Muscle of leg (tissue), 11 donors: ENCODE measurements around the gene YY1. TPM values are rescaled to one million over a fixed set of nuclear protein-coding genes. Genes with fewer than 3 reads are reported as not detected.

Experiments
- DNase-seq: peaks from one replicate; pipeline ENCODE4 v3.0.0; 2013
- H3K27ac ChIP-seq: one replicate; pipeline ENCODE4 v1.5.1; 2013; ENCODE audit warnings: mild to moderate bottlenecking, low read length, control low read depth
- H3K27me3 ChIP-seq: one replicate; pipeline ENCODE4 v1.6.1; 2013; ENCODE audit warnings: low read length; ENCODE audit not compliant: control insufficient read depth, insufficient read depth
- H3K36me3 ChIP-seq: one replicate; pipeline ENCODE4 v1.6.1; 2013; ENCODE audit warnings: low read length; ENCODE audit not compliant: control insufficient read depth, insufficient read depth
- H3K4me1 ChIP-seq: one replicate; pipeline ENCODE4 v1.6.1; 2013; ENCODE audit warnings: low read length; ENCODE audit not compliant: control insufficient read depth, insufficient read depth
- H3K4me3 ChIP-seq: one replicate; pipeline ENCODE4 v1.5.1; 2013; ENCODE audit warnings: low read length, control low read depth
- H3K9me3 ChIP-seq: replicated peaks from 2 replicates; pipeline ENCODE4 v1.6.1; 2013; ENCODE audit warnings: low read depth, low read length; ENCODE audit not compliant: control insufficient read depth
- WGBS: methylation state at CpG from one replicate; pipeline ENCODE4 v1.1.5; 2013; ENCODE audit warnings: missing lambda C conversion rate; ENCODE audit not compliant: insufficient coverage; 5-methylcytosine and 5-hydroxymethylcytosine counted together
- polyA plus RNA-seq, 8 donors: library from polyadenylated mRNA; unstranded; fragments of 120-200 nt; gene quantifications; one replicate each; pipeline versions ENCODE4 v1.2.1 to v1.2.3, GENCODE V29; 2013; ENCODE audit warnings: inconsistent platforms in 1 of 8, low replicate concordance in 1 of 8; ENCODE audit not compliant: insufficient read length in 8 of 8, insufficient read depth in 1 of 8
- total RNA-seq: library from RNA; stranded (reverse); fragments of 120-200 nt; gene quantifications from one replicate; pipeline ENCODE4 v1.2.4, GENCODE V29; 2013

The YY1 gene
- total and polyA plus RNA-seq, 9 donors: 40.6 to 79.5 (median 70.7) TPM

GRCh38 chr14:100323121-100323941 is 84.4 kb downstream of the YY1 start, which contains the start of gene SLC25A47:
SLC25A47 (plus strand) TSS chr14:100323339; CDS start chr14:100323415, 76 bp downstream.
- H3K27me3 ChIP-seq: no peaks in the 10 kb centered on the region
- peaks cover 18% of the 10 kb centered on the region for H3K4me1 ChIP-seq
- no peaks in the 10 kb centered on the region for H3K36me3 ChIP-seq
- WGBS: 61% methylated on average over 14 of the region's 16 CpGs
- no peak within 1 kb of the TSS for H3K4me3 ChIP-seq
- no peak for DNase-seq
- no peaks in the 10 kb centered on the region for H3K9me3 ChIP-seq
- no peak within 1 kb of the TSS for H3K27ac ChIP-seq

DNA sequence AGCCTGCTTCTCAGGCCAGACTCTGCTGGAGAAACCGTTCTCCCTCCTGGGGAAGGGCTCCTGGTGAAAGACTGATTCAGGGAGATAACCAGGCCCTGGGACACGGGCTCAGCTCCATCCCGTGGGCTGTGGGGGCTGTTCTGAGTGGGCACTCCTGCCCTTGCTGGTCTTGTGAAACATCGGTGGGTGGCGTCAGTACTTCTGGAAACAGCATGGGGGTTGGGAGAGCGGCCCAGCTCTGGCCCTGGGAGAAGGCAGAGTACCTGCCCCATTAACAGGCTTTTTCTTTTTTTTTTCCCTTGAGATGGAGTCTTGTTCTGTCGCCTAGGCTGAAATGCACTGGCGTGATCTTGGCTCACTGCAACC is 85.0 kb downstream of the YY1 start:
- Histone ChIP-seq H3K9me3 (no peaks in the 10 kb centered on the region), H3K4me3 (no peak overlapping the region), H3K4me1 (peaks cover 16% of the 10 kb centered on the region), H3K27me3 (no peaks in the 10 kb centered on the region), H3K36me3 (no peaks in the 10 kb centered on the region), H3K27ac (no peak overlapping the region)
- DNase-seq: no peak
- 76% methylated on average over 7 of the region's 8 CpGs for WGBS

- 63% methylated on average over 16 of the region's 17 CpGs for WGBS
- Histone ChIP-seq H3K4me3 (no peak overlapping the region), H3K27me3 (no peaks in the 10 kb centered on the region), H3K27ac (no peak overlapping the region), H3K9me3 (no peaks in the 10 kb centered on the region), H3K36me3 (no peaks in the 10 kb centered on the region), H3K4me1 (peaks cover 17% of the 10 kb centered on the region)
- no peak for DNase-seq
Measured at GRCh38 chr14:100325231-100325632, 86.3 kb downstream of the YY1 start.

DNA sequence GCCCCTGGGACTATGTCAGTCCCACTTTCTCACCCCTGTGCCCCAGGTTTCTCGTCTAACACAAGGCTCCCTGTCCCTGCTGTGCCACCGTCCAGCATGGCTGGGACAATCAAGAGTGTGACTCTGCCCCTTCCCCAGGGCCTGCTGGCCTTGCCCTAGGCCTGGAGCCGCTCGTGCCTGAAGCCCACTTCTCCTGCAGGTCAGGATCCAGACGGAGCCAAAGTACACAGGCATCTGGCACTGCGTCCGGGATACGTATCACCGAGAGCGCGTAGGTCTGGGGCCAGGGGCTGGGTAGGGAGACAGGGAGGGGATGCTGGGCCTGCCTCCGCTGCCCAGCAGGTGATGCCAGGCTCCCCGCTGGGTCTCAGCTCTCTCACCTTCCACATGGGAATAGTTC is 87.0 kb downstream of the YY1 start:
- H3K27me3 ChIP-seq: no peaks in the 10 kb centered on the region

GRCh38 chr14:100327128-100327527 is 88.2 kb downstream of the YY1 start:
- no peak overlapping the region for H3K4me3 ChIP-seq
- DNase-seq: no peak
- H3K36me3 ChIP-seq: no peaks in the 10 kb centered on the region
- peaks cover 25% of the 10 kb centered on the region for H3K4me1 ChIP-seq
- H3K9me3 ChIP-seq: no peaks in the 10 kb centered on the region
- no peak overlapping the region for H3K27ac ChIP-seq
- H3K27me3 ChIP-seq: no peaks in the 10 kb centered on the region
- WGBS: 95% methylated on average over 24 of the region's 24 CpGs

More for the DNA sequence above, 87.0 kb downstream of the YY1 start:
- Histone ChIP-seq H3K4me3 (no peak overlapping the region), H3K36me3 (no peaks in the 10 kb centered on the region), H3K27ac (no peak overlapping the region), H3K9me3 (no peaks in the 10 kb centered on the region), H3K4me1 (peaks cover 24% of the 10 kb centered on the region)
- no peak for DNase-seq
- 74% methylated on average over 5 of the region's 13 CpGs for WGBS

GRCh38 chr14:100328495-100329163 is 89.7 kb downstream of the YY1 start:
- no peak overlapping the region for H3K27ac ChIP-seq
- H3K27me3 ChIP-seq: no peaks in the 10 kb centered on the region
- DNase-seq: no peak
- H3K4me3 ChIP-seq: no peak overlapping the region
- peaks cover 27% of the 10 kb centered on the region for H3K4me1 ChIP-seq
- 82% methylated on average over 23 of the region's 32 CpGs for WGBS
- H3K9me3 ChIP-seq: no peaks in the 10 kb centered on the region
- no peaks in the 10 kb centered on the region for H3K36me3 ChIP-seq

- no peak overlapping the region for H3K4me3 ChIP-seq
- no peaks in the 10 kb centered on the region for H3K9me3 ChIP-seq
- H3K27ac ChIP-seq: no peak overlapping the region
- H3K4me1 ChIP-seq: peaks cover 27% of the 10 kb centered on the region
- no peaks in the 10 kb centered on the region for H3K27me3 ChIP-seq
- WGBS: 86% methylated on average over 32 of the region's 36 CpGs
- H3K36me3 ChIP-seq: peaks cover under 1% of the 10 kb centered on the region
- no peak for DNase-seq
Measured at GRCh38 chr14:100329233-100330006, 90.5 kb downstream of the YY1 start.

GRCh38 chr14:100330007-100330344 is 91.0 kb downstream of the YY1 start:
- Histone ChIP-seq H3K4me3 (no peak overlapping the region), H3K4me1 (peaks cover 27% of the 10 kb centered on the region), H3K9me3 (no peaks in the 10 kb centered on the region), H3K27me3 (no peaks in the 10 kb centered on the region), H3K27ac (no peak overlapping the region), H3K36me3 (peaks cover 6% of the 10 kb centered on the region)
- DNase-seq: no peak
- 72% methylated on average over 9 of the region's 11 CpGs for WGBS

- peaks cover 27% of the 10 kb centered on the region for H3K4me1 ChIP-seq
- WGBS: 56% methylated on average over 6 of the region's 13 CpGs
- peaks cover 6% of the 10 kb centered on the region for H3K36me3 ChIP-seq
- H3K4me3 ChIP-seq: no peak overlapping the region
- H3K9me3 ChIP-seq: no peaks in the 10 kb centered on the region
- no peak overlapping the region for H3K27ac ChIP-seq
- H3K27me3 ChIP-seq: no peaks in the 10 kb centered on the region
- no peak for DNase-seq
Measured at GRCh38 chr14:100330388-100330931, 91.5 kb downstream of the YY1 start.
